ENCODE measurements around the gene STAT1. TPM values are rescaled to one million over a fixed set of nuclear protein-coding genes. Genes with fewer than 3 reads are reported as not detected.
A peak's percentile ranks its signal among the peaks of the same experiment; 100 is the strongest.

The STAT1 gene
- total and polyA plus RNA-seq, 9 of the 15 experiments (the other 6 are each of a cell fraction or from before 2014, with no cell fraction given), result 8.7 to 34.4 (median 26.8) TPM

DNA sequence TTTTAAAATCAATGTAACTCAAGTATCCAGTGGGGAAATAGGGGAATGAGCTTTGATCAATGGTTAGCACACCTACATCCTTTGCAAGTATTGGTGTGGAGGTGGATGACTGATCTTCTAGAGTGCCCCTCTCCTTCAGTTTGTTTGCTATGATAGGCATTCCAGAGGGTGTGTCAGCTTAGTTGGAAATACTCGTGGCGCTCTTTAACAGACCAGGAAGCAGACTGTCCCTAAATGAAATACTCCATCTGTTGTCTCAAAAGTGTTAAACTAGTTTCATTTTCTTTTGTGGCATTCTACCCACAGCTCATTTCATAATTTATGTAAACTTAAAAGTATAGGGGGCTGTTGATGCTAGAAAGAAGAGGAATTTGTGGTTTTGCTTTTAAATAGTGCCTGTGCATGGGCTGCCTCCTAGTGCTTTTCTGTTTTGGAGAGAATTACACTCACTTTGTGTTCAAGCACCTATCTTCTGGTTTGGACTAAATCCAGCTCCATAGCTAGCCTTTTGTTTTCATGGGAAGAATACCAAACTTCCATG lies 66.2 kb downstream of the STAT1 start:
- H3K4me1 ChIP-seq (replicated peaks in 1 of 2; ENCODE audit: control insufficient read depth in 2 of 2, insufficient read depth in 2 of 2, low read length in 2 of 2), result peaks cover 0 to 10% of the 10 kb centered on the region in 2 experiments; a peak in 1 of 5 replicates
- TF ChIP-seq ZNF175 (CRISPR knock-in tag; IDR thresholded peaks at IDR 0.05; ENCODE audit: low read depth), result no peak
- TF ChIP-seq, protein P1, sequence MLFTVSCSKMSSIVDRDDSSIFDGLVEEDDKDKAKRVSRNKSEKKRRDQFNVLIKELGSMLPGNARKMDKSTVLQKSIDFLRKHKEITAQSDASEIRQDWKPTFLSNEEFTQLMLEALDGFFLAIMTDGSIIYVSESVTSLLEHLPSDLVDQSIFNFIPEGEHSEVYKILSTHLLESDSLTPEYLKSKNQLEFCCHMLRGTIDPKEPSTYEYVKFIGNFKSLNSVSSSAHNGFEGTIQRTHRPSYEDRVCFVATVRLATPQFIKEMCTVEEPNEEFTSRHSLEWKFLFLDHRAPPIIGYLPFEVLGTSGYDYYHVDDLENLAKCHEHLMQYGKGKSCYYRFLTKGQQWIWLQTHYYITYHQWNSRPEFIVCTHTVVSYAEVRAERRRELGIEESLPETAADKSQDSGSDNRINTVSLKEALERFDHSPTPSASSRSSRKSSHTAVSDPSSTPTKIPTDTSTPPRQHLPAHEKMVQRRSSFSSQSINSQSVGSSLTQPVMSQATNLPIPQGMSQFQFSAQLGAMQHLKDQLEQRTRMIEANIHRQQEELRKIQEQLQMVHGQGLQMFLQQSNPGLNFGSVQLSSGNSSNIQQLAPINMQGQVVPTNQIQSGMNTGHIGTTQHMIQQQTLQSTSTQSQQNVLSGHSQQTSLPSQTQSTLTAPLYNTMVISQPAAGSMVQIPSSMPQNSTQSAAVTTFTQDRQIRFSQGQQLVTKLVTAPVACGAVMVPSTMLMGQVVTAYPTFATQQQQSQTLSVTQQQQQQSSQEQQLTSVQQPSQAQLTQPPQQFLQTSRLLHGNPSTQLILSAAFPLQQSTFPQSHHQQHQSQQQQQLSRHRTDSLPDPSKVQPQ (CRISPR knock-in tag; IDR thresholded peaks at IDR 0.05; ENCODE audit: borderline replicate concordance), result no peak
- no peak for TF ChIP-seq SIRT6 (IDR thresholded peaks at IDR 0.05; ENCODE audit: low read depth, low read length)
- TF ChIP-seq, protein P2, sequence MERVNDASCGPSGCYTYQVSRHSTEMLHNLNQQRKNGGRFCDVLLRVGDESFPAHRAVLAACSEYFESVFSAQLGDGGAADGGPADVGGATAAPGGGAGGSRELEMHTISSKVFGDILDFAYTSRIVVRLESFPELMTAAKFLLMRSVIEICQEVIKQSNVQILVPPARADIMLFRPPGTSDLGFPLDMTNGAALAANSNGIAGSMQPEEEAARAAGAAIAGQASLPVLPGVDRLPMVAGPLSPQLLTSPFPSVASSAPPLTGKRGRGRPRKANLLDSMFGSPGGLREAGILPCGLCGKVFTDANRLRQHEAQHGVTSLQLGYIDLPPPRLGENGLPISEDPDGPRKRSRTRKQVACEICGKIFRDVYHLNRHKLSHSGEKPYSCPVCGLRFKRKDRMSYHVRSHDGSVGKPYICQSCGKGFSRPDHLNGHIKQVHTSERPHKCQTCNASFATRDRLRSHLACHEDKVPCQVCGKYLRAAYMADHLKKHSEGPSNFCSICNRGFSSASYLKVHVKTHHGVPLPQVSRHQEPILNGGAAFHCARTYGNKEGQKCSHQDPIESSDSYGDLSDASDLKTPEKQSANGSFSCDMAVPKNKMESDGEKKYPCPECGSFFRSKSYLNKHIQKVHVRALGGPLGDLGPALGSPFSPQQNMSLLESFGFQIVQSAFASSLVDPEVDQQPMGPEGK (CRISPR knock-in tag; IDR thresholded peaks at IDR 0.05; ENCODE audit: borderline replicate concordance), result no peak
- no peak for TF ChIP-seq ZBTB17 (CRISPR knock-in tag; IDR thresholded peaks at IDR 0.05)
- TF ChIP-seq, protein P3, sequence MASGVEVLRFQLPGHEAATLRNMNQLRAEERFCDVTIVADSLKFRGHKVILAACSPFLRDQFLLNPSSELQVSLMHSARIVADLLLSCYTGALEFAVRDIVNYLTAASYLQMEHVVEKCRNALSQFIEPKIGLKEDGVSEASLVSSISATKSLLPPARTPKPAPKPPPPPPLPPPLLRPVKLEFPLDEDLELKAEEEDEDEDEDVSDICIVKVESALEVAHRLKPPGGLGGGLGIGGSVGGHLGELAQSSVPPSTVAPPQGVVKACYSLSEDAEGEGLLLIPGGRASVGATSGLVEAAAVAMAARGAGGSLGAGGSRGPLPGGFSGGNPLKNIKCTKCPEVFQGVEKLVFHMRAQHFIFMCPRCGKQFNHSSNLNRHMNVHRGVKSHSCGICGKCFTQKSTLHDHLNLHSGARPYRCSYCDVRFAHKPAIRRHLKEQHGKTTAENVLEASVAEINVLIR (CRISPR knock-in tag; IDR thresholded peaks at IDR 0.05), result no peak
- TF ChIP-seq, protein P4, sequence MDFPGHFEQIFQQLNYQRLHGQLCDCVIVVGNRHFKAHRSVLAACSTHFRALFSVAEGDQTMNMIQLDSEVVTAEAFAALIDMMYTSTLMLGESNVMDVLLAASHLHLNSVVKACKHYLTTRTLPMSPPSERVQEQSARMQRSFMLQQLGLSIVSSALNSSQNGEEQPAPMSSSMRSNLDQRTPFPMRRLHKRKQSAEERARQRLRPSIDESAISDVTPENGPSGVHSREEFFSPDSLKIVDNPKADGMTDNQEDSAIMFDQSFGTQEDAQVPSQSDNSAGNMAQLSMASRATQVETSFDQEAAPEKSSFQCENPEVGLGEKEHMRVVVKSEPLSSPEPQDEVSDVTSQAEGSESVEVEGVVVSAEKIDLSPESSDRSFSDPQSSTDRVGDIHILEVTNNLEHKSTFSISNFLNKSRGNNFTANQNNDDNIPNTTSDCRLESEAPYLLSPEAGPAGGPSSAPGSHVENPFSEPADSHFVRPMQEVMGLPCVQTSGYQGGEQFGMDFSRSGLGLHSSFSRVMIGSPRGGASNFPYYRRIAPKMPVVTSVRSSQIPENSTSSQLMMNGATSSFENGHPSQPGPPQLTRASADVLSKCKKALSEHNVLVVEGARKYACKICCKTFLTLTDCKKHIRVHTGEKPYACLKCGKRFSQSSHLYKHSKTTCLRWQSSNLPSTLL (IDR thresholded peaks at IDR 0.05), result no peak
- TF ChIP-seq, protein P5, sequence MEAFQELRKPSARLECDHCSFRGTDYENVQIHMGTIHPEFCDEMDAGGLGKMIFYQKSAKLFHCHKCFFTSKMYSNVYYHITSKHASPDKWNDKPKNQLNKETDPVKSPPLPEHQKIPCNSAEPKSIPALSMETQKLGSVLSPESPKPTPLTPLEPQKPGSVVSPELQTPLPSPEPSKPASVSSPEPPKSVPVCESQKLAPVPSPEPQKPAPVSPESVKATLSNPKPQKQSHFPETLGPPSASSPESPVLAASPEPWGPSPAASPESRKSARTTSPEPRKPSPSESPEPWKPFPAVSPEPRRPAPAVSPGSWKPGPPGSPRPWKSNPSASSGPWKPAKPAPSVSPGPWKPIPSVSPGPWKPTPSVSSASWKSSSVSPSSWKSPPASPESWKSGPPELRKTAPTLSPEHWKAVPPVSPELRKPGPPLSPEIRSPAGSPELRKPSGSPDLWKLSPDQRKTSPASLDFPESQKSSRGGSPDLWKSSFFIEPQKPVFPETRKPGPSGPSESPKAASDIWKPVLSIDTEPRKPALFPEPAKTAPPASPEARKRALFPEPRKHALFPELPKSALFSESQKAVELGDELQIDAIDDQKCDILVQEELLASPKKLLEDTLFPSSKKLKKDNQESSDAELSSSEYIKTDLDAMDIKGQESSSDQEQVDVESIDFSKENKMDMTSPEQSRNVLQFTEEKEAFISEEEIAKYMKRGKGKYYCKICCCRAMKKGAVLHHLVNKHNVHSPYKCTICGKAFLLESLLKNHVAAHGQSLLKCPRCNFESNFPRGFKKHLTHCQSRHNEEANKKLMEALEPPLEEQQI (IDR thresholded peaks at IDR 0.05), result no peak

More for the DNA sequence above, 66.2 kb downstream of the STAT1 start:
- Histone ChIP-seq H2AFZ (ENCODE audit: low read depth, low read length) (no peak overlapping the region), H3K27ac (ENCODE audit: extremely low read depth, low read depth, low read length) (no peak overlapping the region), H3K9me3 (replicated peaks; ENCODE audit: control insufficient read depth, insufficient read depth, low read depth, low read length) (no peaks in the 10 kb centered on the region), H3K9me1 (ENCODE audit: control insufficient read depth, insufficient read depth, low read length) (no peaks in the 10 kb centered on the region), H3K27me3 (ENCODE audit: control insufficient read depth in 2 of 2, insufficient read depth in 2 of 2, low read length in 2 of 2) (no peaks in the 10 kb centered on the region), H3K36me3 (ENCODE audit: control insufficient read depth, insufficient read depth, low read length) (no peaks in the 10 kb centered on the region), H3K4me3 (no peak overlapping the region), H3K9ac (ENCODE audit: insufficient read depth in 1 of 2, low read depth in 2 of 2, low read length in 2 of 2) (no peak overlapping the region), H4K20me1 (replicated peaks; ENCODE audit: control insufficient read depth, insufficient read depth, low read length) (no peaks in the 10 kb centered on the region), H3K4me2 (ENCODE audit: insufficient read depth, low read length) (no peak overlapping the region), H3K79me2 (ENCODE audit: control insufficient read depth, insufficient read depth, low read length) (no peaks in the 10 kb centered on the region)
- peak; percentile 43; the same call in 2 of the 3 replicates for ATAC-seq
- ChIA-PET POLR2A (interaction anchor here (0.9 to 1.5 kb wide), 3 partner anchors 13 to 26 kb away, joined by 3 to 6 read pairs (median 3); no protein-coding TSS in a partner anchor), CTCF (ENCODE audit: low intra/inter-chr PET ratio) (no interaction called here)
- in situ Hi-C loops (cut with MboI), result no loop called here
- no peak for FAIRE-seq
- intact Hi-C loops (cut with micrococcal nuclease), result loop anchor here (5.0 to 10.0 kb wide), 2 partner anchors 103 to 165 kb away; no protein-coding TSS in a partner anchor
- DNase-seq (ENCODE audit: extremely low read depth in 1 of 4, low spot score in 3 of 4), result no peak
- no TSS peak for BruUV-seq (replicated peaks)
- WGBS (ENCODE audit: insufficient coverage, low coverage, missing lambda C conversion rate), result 42% methylated on average over 2 of the region's 2 CpGs

All from K562 (cell line).